HEK293 (cell line): ENCODE measurements around the gene MYO1E.

Source experiments
- KLF16 ChIP-seq: fragments of 450-650 bp; formaldehyde crosslinking; IDR thresholded peaks from 2 replicates; pipeline ENCODE4 v1.5.1; 2017; ENCODE audit warnings: missing biosample characterization, missing genetic modification characterization
- OVOL3 ChIP-seq: fragments of 450-650 bp; formaldehyde crosslinking; IDR thresholded peaks from 2 replicates; pipeline ENCODE4 v1.5.1; 2016; ENCODE audit warnings: missing biosample characterization, missing genetic modification characterization
- ZBTB8A ChIP-seq: fragments of 450-650 bp; formaldehyde crosslinking; IDR thresholded peaks from 2 replicates; pipeline ENCODE4 v1.5.1; 2016; ENCODE audit warnings: missing biosample characterization, missing genetic modification characterization
- ZNF133 ChIP-seq: fragments of 450-650 bp; formaldehyde crosslinking; IDR thresholded peaks from 2 replicates; pipeline ENCODE4 v1.5.1; 2016; ENCODE audit warnings: missing biosample characterization, missing genetic modification characterization
- ZNF174 ChIP-seq: fragments of 450-650 bp; formaldehyde crosslinking; IDR thresholded peaks from 2 replicates; pipeline ENCODE4 v1.5.0; 2017; ENCODE audit warnings: missing biosample characterization, mild to moderate bottlenecking, missing genetic modification characterization
- ZNF239 ChIP-seq: fragments of 450-650 bp; formaldehyde crosslinking; IDR thresholded peaks from 2 replicates; pipeline ENCODE4 v1.5.1; 2016; ENCODE audit warnings: missing biosample characterization, missing genetic modification characterization
- ZNF292 ChIP-seq: fragments of 450-650 bp; formaldehyde crosslinking; IDR thresholded peaks from 2 replicates; pipeline ENCODE4 v1.5.1; 2016; ENCODE audit warnings: low read depth, missing biosample characterization, missing genetic modification characterization, borderline replicate concordance
- ZNF302 ChIP-seq: fragments of 450-650 bp; formaldehyde crosslinking; IDR thresholded peaks from 2 replicates; pipeline ENCODE4 v1.5.1; 2016; ENCODE audit warnings: missing biosample characterization, missing genetic modification characterization, low read depth
- ZNF423 ChIP-seq: fragments of 450-650 bp; formaldehyde crosslinking; IDR thresholded peaks from 2 replicates; pipeline ENCODE4 v1.5.1; 2016; ENCODE audit warnings: missing biosample characterization, missing genetic modification characterization
- ZNF544 ChIP-seq: fragments of 450-650 bp; formaldehyde crosslinking; IDR thresholded peaks from 2 replicates; pipeline ENCODE4 v1.5.0; 2017; ENCODE audit warnings: missing biosample characterization, missing genetic modification characterization
- ZNF768 ChIP-seq: fragments of 450-650 bp; formaldehyde crosslinking; IDR thresholded peaks from 2 replicates; pipeline ENCODE4 v1.5.1; 2018; ENCODE audit warnings: missing biosample characterization, mild to moderate bottlenecking, missing genetic modification characterization
- ZNF777 ChIP-seq: fragments of 450-650 bp; formaldehyde crosslinking; IDR thresholded peaks from 2 replicates; pipeline ENCODE4 v1.5.1; 2017; ENCODE audit warnings: missing biosample characterization, missing genetic modification characterization, borderline replicate concordance
- TF ChIP-seq, protein P1 (sequence below): fragments of 450-650 bp; formaldehyde crosslinking; IDR thresholded peaks from 2 replicates; pipeline ENCODE4 v1.5.1; 2016; ENCODE audit warnings: missing biosample characterization, missing genetic modification characterization

DNA sequence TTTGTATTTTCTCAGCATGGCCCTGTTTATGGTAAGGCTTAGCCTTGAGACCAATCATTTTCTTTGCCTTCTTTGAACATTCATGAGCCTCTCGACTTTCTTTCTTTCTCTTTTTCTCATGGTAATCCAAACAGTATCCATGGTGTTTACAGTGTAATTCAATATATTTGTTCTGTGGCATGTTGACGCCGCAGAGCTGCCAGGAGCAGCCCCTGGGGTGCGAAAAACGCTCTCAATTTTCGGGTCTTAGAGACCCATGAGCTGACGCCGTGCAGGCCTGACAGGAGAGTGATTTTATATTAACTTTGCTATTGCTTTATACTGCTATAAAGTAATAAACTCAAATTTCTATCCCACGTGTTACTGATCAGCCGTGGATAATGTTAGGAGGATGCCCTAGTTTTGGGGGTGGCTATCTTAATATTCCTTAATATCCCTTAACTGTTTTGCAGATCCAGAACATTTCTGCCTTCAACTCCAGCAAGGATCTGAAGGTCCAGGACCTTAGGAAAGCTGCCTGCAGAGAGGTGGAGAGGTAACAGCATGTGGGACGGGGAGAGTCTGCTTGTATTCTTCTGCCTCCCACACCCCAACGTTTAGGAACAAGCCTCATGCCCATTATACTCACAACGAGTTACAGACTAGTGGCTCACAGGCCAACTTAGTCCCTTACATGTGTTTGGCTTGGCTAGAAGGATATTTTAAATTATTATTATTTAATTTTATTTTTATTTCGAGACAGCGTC is 29.3 kb upstream of the MYO1E start:
- TF ChIP-seq, protein P1, sequence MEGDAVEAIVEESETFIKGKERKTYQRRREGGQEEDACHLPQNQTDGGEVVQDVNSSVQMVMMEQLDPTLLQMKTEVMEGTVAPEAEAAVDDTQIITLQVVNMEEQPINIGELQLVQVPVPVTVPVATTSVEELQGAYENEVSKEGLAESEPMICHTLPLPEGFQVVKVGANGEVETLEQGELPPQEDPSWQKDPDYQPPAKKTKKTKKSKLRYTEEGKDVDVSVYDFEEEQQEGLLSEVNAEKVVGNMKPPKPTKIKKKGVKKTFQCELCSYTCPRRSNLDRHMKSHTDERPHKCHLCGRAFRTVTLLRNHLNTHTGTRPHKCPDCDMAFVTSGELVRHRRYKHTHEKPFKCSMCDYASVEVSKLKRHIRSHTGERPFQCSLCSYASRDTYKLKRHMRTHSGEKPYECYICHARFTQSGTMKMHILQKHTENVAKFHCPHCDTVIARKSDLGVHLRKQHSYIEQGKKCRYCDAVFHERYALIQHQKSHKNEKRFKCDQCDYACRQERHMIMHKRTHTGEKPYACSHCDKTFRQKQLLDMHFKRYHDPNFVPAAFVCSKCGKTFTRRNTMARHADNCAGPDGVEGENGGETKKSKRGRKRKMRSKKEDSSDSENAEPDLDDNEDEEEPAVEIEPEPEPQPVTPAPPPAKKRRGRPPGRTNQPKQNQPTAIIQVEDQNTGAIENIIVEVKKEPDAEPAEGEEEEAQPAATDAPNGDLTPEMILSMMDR, result no peak
- TF ChIP-seq ZNF133, result no peak
- TF ChIP-seq ZNF174 (tag by site-specific recombination), result no peak
- TF ChIP-seq ZNF423, result no peak
- TF ChIP-seq ZNF302 (tag by site-specific recombination), result no peak
- TF ChIP-seq ZNF544 (tag by site-specific recombination), result no peak
- no peak for TF ChIP-seq ZNF239
- TF ChIP-seq ZBTB8A (tag by site-specific recombination), result no peak
- no peak for TF ChIP-seq ZNF768 (tag by site-specific recombination)
- no peak for TF ChIP-seq OVOL3
- TF ChIP-seq ZNF292 (tag by site-specific recombination), result no peak
- no peak for TF ChIP-seq KLF16 (tag by site-specific recombination)
- TF ChIP-seq ZNF777, result no peak
